C1 segment of cervical spinal cord (tissue), 14 donors: ENCODE measurements around the gene USF1.
"Not testable (repeated sequence)": the region's sequence is repeated elsewhere in the genome, so short reads cannot be mapped to it uniquely, and the experiment has no call there.

ENCODE experiments used
- DNase-seq, 14 donors: peaks; one replicate each; lab custom pipeline; 2025; lab: John Stamatoyannopoulos, UW

Gene USF1

GRCh38 chr1:161019751-161020495 lies 25.9 kb downstream of the USF1 start:
- peak in 1 of 14 donors; percentile 7 for DNase-seq

- not testable (repeated sequence) for DNase-seq
Measured at GRCh38 chr1:161019111-161019660, 26.6 kb downstream of the USF1 start.

GRCh38 chr1:161018631-161018930 lies 27.2 kb downstream of the USF1 start:
- DNase-seq: no peak

- DNase-seq: no peak
Measured at GRCh38 chr1:161017756-161018630, 27.8 kb downstream of the USF1 start.

GRCh38 chr1:161017181-161017580 lies 28.6 kb downstream of the USF1 start:
- not testable (repeated sequence) for DNase-seq

- DNase-seq: not testable (repeated sequence)
Measured at GRCh38 chr1:161016683-161017082, 29.1 kb downstream of the USF1 start.

- DNase-seq: peak in 11 of 14 donors; percentile 4 to 65 (median 41)
Measured at GRCh38 chr1:161013488-161014230, 32.1 kb downstream of the USF1 start.

- peak in 1 of 14 donors; percentile 27 for DNase-seq
Measured at GRCh38 chr1:161013131-161013487, 32.7 kb downstream of the USF1 start.

GRCh38 chr1:161012420-161012819 lies 33.4 kb downstream of the USF1 start:
- DNase-seq: no peak

- no peak for DNase-seq
Measured at GRCh38 chr1:161009602-161010211, 36.1 kb downstream of the USF1 start.

GRCh38 chr1:161008869-161009510 lies 36.8 kb downstream of the USF1 start:
- DNase-seq: no peak

- no peak for DNase-seq
Measured at GRCh38 chr1:161007369-161007768, 38.4 kb downstream of the USF1 start.

- no peak for DNase-seq
Measured at GRCh38 chr1:161006563-161006962, 39.2 kb downstream of the USF1 start.

- DNase-seq: no peak
Measured at GRCh38 chr1:161001525-161001924, 44.3 kb downstream of the USF1 start.

GRCh38 chr1:161000736-161001480 lies 44.9 kb downstream of the USF1 start:
- no peak for DNase-seq

- DNase-seq: no peak
Measured at GRCh38 chr1:160999376-160999775, 46.4 kb downstream of the USF1 start.

GRCh38 chr1:160997323-160998038 lies 48.3 kb downstream of the USF1 start:
- DNase-seq: peak in 5 of 14 donors; percentile 0 to 24 (median 13)

- DNase-seq: no peak
Measured at GRCh38 chr1:160996178-160996577, 49.6 kb downstream of the USF1 start.

GRCh38 chr1:160993544-160994193 lies 52.1 kb downstream of the USF1 start:
- no peak for DNase-seq
